H1 (cell line): ENCODE results near the gene CLEC4F. TPM values are rescaled to one million over a fixed set of nuclear protein-coding genes. Genes with fewer than 3 reads are reported as not detected.

Experiments used
- CTCF ChIA-PET: fragments of 300-600 bp; sonication (Branson Sonifier 250); formaldehyde crosslinking; loops from one replicate; lab custom pipeline; 2021; ENCODE audit not compliant: partially characterized antibody; lab: Charles Lee
- POLR2A ChIA-PET: fragments of 300-600 bp; sonication (Branson Sonifier 250); formaldehyde crosslinking; loops from one replicate; lab custom pipeline; 2021; ENCODE audit warnings: inconsistent platforms; ENCODE audit not compliant: partially characterized antibody; lab: Charles Lee
- DNase-seq, 2 experiments: peaks; one replicate each; pipeline versions ENCODE4 v3.0.0 to v3.0.0-alpha.2; 2010 to 2022; ENCODE audit warnings: low spot score in 2 of 2, low read depth in 1 of 2, mixed read lengths in 1 of 2
- FAIRE-seq: peaks from 2 replicates; lab custom pipeline; 2011; peaks lifted over from hg19 to GRCh38; lab: Jason Lieb, UNC
- H2AFZ ChIP-seq: 2 replicates; pipeline ENCODE4 v1.8.1; 2012; ENCODE audit warnings: low read length, inconsistent platforms
- H2AK5ac ChIP-seq: 2 replicates; pipeline ENCODE4 v1.6.1; 2013; ENCODE audit warnings: low read depth, low read length
- H2BK120ac ChIP-seq: replicated peaks from 2 replicates; pipeline ENCODE3; 2013; ENCODE audit warnings: low read depth, low read length, inconsistent platforms
- H2BK12ac ChIP-seq: 2 replicates; pipeline ENCODE4 v1.6.1; 2013; ENCODE audit warnings: low read depth, low read length
- H2BK15ac ChIP-seq: 2 replicates; pipeline ENCODE4 v1.6.1; 2013; ENCODE audit warnings: low read length
- H2BK20ac ChIP-seq: 2 replicates; pipeline ENCODE4 v1.6.1; 2013; ENCODE audit warnings: low read length
- H2BK5ac ChIP-seq: 2 replicates; pipeline ENCODE4 v1.6.1; 2013; ENCODE audit warnings: low read depth, low read length
- H3K14ac ChIP-seq: 2 replicates; pipeline ENCODE4 v1.6.1; 2013; ENCODE audit warnings: inconsistent platforms; ENCODE audit not compliant: insufficient read length
- H3K18ac ChIP-seq: 2 replicates; pipeline ENCODE4 v1.6.1; 2013; ENCODE audit warnings: low read length; ENCODE audit errors: extremely low read depth
- H3K23ac ChIP-seq: 2 replicates; pipeline ENCODE4 v1.6.1; 2013; ENCODE audit warnings: inconsistent platforms; ENCODE audit not compliant: insufficient read length
- H3K23me2 ChIP-seq: 2 replicates; pipeline ENCODE4 v1.6.1; 2013; ENCODE audit warnings: low read depth, low read length
- H3K27ac ChIP-seq: 2 replicates; pipeline ENCODE4 v1.6.1; 2011; ENCODE audit warnings: low read depth, low read length, inconsistent platforms
- H3K27me3 ChIP-seq, 4 experiments: replicated peaks in 1 of 4; 1 replicate in 1 of 4; 2 replicates in 3 of 4; pipeline versions ENCODE4 v1.6.1 to v1.8.1; 2011 to 2013; ENCODE audit warnings: low read length in 3 of 4, mild to moderate bottlenecking in 3 of 4, inconsistent platforms in 2 of 4, mixed read lengths in 2 of 4, moderate library complexity in 1 of 4; ENCODE audit not compliant: control insufficient read depth in 3 of 4, insufficient read depth in 3 of 4; ENCODE audit errors: extremely low read depth in 1 of 4
- H3K36me3 ChIP-seq, 4 experiments: 2 replicates each; pipeline versions ENCODE4 v1.6.1 to v1.8.1; 2011 to 2013; ENCODE audit warnings: mild to moderate bottlenecking in 4 of 4, low read length in 3 of 4, moderate library complexity in 2 of 4, control low read depth in 1 of 4, inconsistent platforms in 1 of 4; ENCODE audit not compliant: insufficient read depth in 4 of 4, control insufficient read depth in 2 of 4
- H3K4ac ChIP-seq: replicated peaks from 2 replicates; pipeline ENCODE3; 2013; ENCODE audit warnings: low read length, low read depth, mixed read lengths, inconsistent platforms; ENCODE audit not compliant: insufficient read length
- H3K4me1 ChIP-seq, 4 experiments: replicated peaks in 1 of 4; 1 replicate in 1 of 4; 2 replicates in 3 of 4; pipeline versions ENCODE4 v1.6.1 to v1.8.1; 2011 to 2013; ENCODE audit warnings: low read length in 3 of 4, inconsistent platforms in 2 of 4, mixed read lengths in 1 of 4; ENCODE audit not compliant: insufficient read depth in 4 of 4, control insufficient read depth in 3 of 4
- H3K4me2 ChIP-seq, 2 experiments: 2 replicates each; pipeline versions ENCODE4 v1.6.1 to v1.8.1; 2011 to 2013; ENCODE audit warnings: low read depth in 2 of 2, low read length in 2 of 2, control low read depth in 1 of 2, inconsistent platforms in 1 of 2, mild to moderate bottlenecking in 1 of 2; ENCODE audit not compliant: insufficient read depth in 1 of 2
- H3K4me3 ChIP-seq, 4 experiments: fragments of 200-600, 300-600 bp in 1 of 4; sonication (generic), shearing (Covaris generic), sonication (Bioruptor Twin) in 1 of 4; 2 replicates each; pipeline versions ENCODE4 v1.5.1 to v1.8.1; 2011 to 2016; ENCODE audit warnings: low read length in 4 of 4, low read depth in 3 of 4, control low read depth in 2 of 4, inconsistent platforms in 2 of 4, mild to moderate bottlenecking in 2 of 4, mixed read lengths in 1 of 4, moderate library complexity in 1 of 4; ENCODE audit not compliant: insufficient read depth in 2 of 4; ENCODE audit errors: extremely low read depth in 1 of 4
- H3K56ac ChIP-seq: replicated peaks from 2 replicates; pipeline ENCODE3; 2013; ENCODE audit warnings: low read depth, mild to moderate bottlenecking, mixed read lengths, low read length, inconsistent platforms; ENCODE audit not compliant: insufficient read length
- H3K79me1 ChIP-seq: 2 replicates; pipeline ENCODE4 v1.6.1; 2013; ENCODE audit warnings: low read depth, low read length, control low read depth
- H3K79me2 ChIP-seq, 2 experiments: 2 replicates each; pipeline versions ENCODE4 v1.6.1 to v1.8.1; 2012 to 2013; ENCODE audit warnings: low read length in 2 of 2, mild to moderate bottlenecking in 2 of 2, inconsistent platforms in 1 of 2; ENCODE audit not compliant: insufficient read depth in 2 of 2, control insufficient read depth in 1 of 2
- H3K9ac ChIP-seq, 4 experiments: replicated peaks in 1 of 4; 1 replicate in 1 of 4; 2 replicates in 3 of 4; pipeline versions ENCODE4 v1.6.1 to v1.8.1; 2011 to 2013; ENCODE audit warnings: low read depth in 3 of 4, low read length in 3 of 4, control low read depth in 2 of 4, mild to moderate bottlenecking in 2 of 4, moderate library complexity in 2 of 4, inconsistent platforms in 1 of 4; ENCODE audit errors: extremely low read depth in 1 of 4
- H3K9me3 ChIP-seq, 2 experiments: 2 replicates each; pipeline versions ENCODE4 v1.6.1 to v1.8.1; 2012 to 2013; ENCODE audit warnings: mild to moderate bottlenecking in 2 of 2, moderate library complexity in 2 of 2, control low read depth in 1 of 2, inconsistent platforms in 1 of 2, low read depth in 1 of 2, low read length in 1 of 2, mixed read lengths in 1 of 2; ENCODE audit not compliant: insufficient read depth in 2 of 2
- H4K20me1 ChIP-seq, 2 experiments: replicated peaks in 1 of 2; 2 replicates each; pipeline versions ENCODE3 to v1.8.1; 2011 to 2013; ENCODE audit warnings: inconsistent platforms in 2 of 2, low read length in 2 of 2, mild to moderate bottlenecking in 1 of 2; ENCODE audit not compliant: insufficient read depth in 2 of 2, control insufficient read depth in 1 of 2
- H4K5ac ChIP-seq: 2 replicates; pipeline ENCODE4 v1.6.1; 2013; ENCODE audit warnings: low read length, low read depth, mixed read lengths, inconsistent platforms; ENCODE audit not compliant: insufficient read length
- H4K8ac ChIP-seq: 2 replicates; pipeline ENCODE4 v1.8.0; 2013; ENCODE audit warnings: mild to moderate bottlenecking, moderate library complexity, low read length, inconsistent platforms; ENCODE audit not compliant: insufficient read depth; ENCODE audit errors: extremely low read depth
- H4K91ac ChIP-seq: replicated peaks from 2 replicates; pipeline ENCODE3; 2013; ENCODE audit warnings: low read length, mixed read lengths, inconsistent platforms; ENCODE audit not compliant: insufficient read length
- CBX8 ChIP-seq: fragments of 300-800, 300-1000 bp; sonication (generic); IDR thresholded peaks from 2 replicates; pipeline ENCODE4 v1.7.1; 2016; ENCODE audit warnings: low read depth, low read length, borderline replicate concordance
- FOSL1 ChIP-seq: IDR thresholded peaks from 2 replicates; pipeline ENCODE4 v1.6.1; 2011; ENCODE audit warnings: mild to moderate bottlenecking, low read depth, low read length, moderate library complexity; ENCODE audit not compliant: insufficient read depth
- HDAC2 ChIP-seq, 2 experiments: fragments of 300-600 bp in 1 of 2; sonication (generic) in 1 of 2; IDR thresholded peaks; 2 replicates each; pipeline ENCODE4 v1.6.1; 2011 to 2012; ENCODE audit warnings: low read depth in 2 of 2, low read length in 2 of 2, mild to moderate bottlenecking in 2 of 2, moderate library complexity in 2 of 2, borderline replicate concordance in 1 of 2, inconsistent platforms in 1 of 2
- KDM5A ChIP-seq: fragments of 200-600 bp; IDR thresholded peaks from 2 replicates; pipeline ENCODE4 v1.7.1; 2012; ENCODE audit warnings: mild to moderate bottlenecking, low read length, inconsistent platforms, mixed read lengths
- MAFK ChIP-seq: IDR thresholded peaks from 2 replicates; pipeline ENCODE4 v1.6.1; 2012; ENCODE audit warnings: low read depth, mild to moderate bottlenecking, improper control_type of control experiment, low read length
- PHF8 ChIP-seq: fragments of 200-600 bp; sonication (generic); conservative IDR thresholded peaks from 2 replicates; pipeline ENCODE4 v1.7.1; 2012; ENCODE audit warnings: low read depth, mild to moderate bottlenecking, inconsistent platforms, low read length, moderate library complexity
- RFX5 ChIP-seq: IDR thresholded peaks from 2 replicates; pipeline ENCODE4 v1.6.1; 2011; ENCODE audit warnings: low read depth, low read length, improper control_type of control experiment, borderline replicate concordance
- TAF7 ChIP-seq: optimal IDR thresholded peaks from 2 replicates; pipeline ENCODE3; 2011; ENCODE audit warnings: low read depth, mild to moderate bottlenecking, inconsistent platforms, low read length, moderate library complexity, borderline replicate concordance
- TBP ChIP-seq: IDR thresholded peaks from 2 replicates; pipeline ENCODE4 v1.6.1; 2011; ENCODE audit warnings: low read depth, low read length, improper control_type of control experiment
- ZNF274 ChIP-seq: IDR thresholded peaks from 2 replicates; pipeline ENCODE4 v1.7.0; 2012; ENCODE audit warnings: low read length, borderline replicate concordance; ENCODE audit errors: extremely low read depth
- WGBS, 2 experiments: shearing (Covaris generic) in 1 of 2; methylation state at CpG; one replicate each; pipeline versions ENCODE4 v1.1.6 to v1.1.7; 2013 to 2015; ENCODE audit warnings: low lambda C conversion rate in 2 of 2, mixed read lengths in 2 of 2, inconsistent platforms in 1 of 2, low coverage in 1 of 2, missing lambda C conversion rate in 1 of 2; ENCODE audit not compliant: insufficient replicate concordance in 2 of 2, insufficient coverage in 1 of 2, insufficient read length in 1 of 2; ENCODE audit errors: extremely low coverage in 1 of 2, missing lambda C conversion rate in 1 of 2; 5-methylcytosine and 5-hydroxymethylcytosine counted together
- polyA plus RNA-seq, 7 experiments: library from polyadenylated mRNA; depleted of rRNA in 3 of 7; stranded (reverse) in 5 of 7; unstranded in 2 of 7; fragments of >200 nt in 5 of 7; fragments of 200-250 nt in 2 of 7; gene quantifications; 1 replicate in 5 of 7; 2 replicates in 1 of 7; 4 replicates in 1 of 7; pipeline versions ENCODE4 v1.2.1 to v1.2.3, GENCODE V29; 2011 to 2013; ENCODE audit warnings: missing spikeins in 2 of 7, mixed read lengths in 2 of 7
- total RNA-seq: library from RNA; stranded (reverse); fragmentation: NEBNext Ultra II Directional; extraction: Animal tissue kit (Norgen Biotek cat#: 25700); gene quantifications from 2 replicates; pipeline ENCODE4 v1.2.1, GENCODE V29; 2021
- TF ChIP-seq, protein P1 (sequence below): IDR thresholded peaks from 2 replicates; pipeline ENCODE4 v1.6.1; 2012; ENCODE audit warnings: inconsistent platforms

CLEC4F gene
- total and polyA plus RNA-seq, 2 of the 8 experiments (the other 6 are each of a cell fraction or from before 2014, with no cell fraction given): not detected

DNA sequence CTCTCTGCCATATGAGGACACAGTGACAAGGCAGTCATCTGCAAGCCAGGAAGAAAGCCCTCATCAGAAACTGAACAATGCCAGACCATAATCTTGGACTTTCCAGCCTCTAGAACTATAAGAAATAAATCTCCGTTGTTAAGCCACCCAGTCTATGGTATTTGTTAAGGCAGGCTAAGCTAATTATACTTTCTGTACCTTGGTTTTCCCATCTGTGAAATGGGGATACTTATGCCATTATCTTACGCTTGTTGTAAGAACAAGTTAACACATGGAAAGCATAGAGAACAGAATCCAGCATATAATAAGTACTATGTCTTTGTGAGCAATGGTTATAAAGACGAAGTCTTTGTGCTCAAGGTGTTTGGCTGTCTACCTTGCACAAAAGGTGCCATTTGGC, 44.1 kb downstream of the CLEC4F start:
- POLR2A ChIA-PET: interaction anchor here (0.7 kb wide), 1 partner anchor 8 kb away, joined by 3 read pairs; the partner anchor contains the start of gene ADD2
- no peaks in the 10 kb centered on the region; a peak in 3 of 7 replicates for H3K27me3 ChIP-seq
- no peaks in the 10 kb centered on the region for H3K79me2 ChIP-seq
- no peak overlapping the region for H2BK15ac ChIP-seq
- no peak overlapping the region for H2AK5ac ChIP-seq
- no peak overlapping the region for H3K27ac ChIP-seq
- CTCF ChIA-PET: interaction anchor here (0.8 to 2.7 kb wide), 6 partner anchors 9 to 90 kb away, joined by 3 to 17 read pairs (median 4); partner anchors contain the start of gene FIGLA
- H4K8ac ChIP-seq: no peak overlapping the region
- no peaks in the 10 kb centered on the region for H4K20me1 ChIP-seq
- H2BK20ac ChIP-seq: no peak overlapping the region
- no peak overlapping the region for H3K18ac ChIP-seq
- no peak overlapping the region for H2BK120ac ChIP-seq
- H3K4me1 ChIP-seq: peaks cover 0 to 1% (median 0%) of the 10 kb centered on the region in 4 experiments; a peak in 1 of 7 replicates
- no peak overlapping the region for H3K9ac ChIP-seq
- no peak overlapping the region for H2BK12ac ChIP-seq
- 79% methylated on average over 3 of the region's 3 CpGs; no CpG with 5 or more reads in 1 of the 2 experiments for WGBS, 2 experiments
- no peak overlapping the region for H4K91ac ChIP-seq
- no peak overlapping the region for H3K56ac ChIP-seq
- DNase-seq: no peak
- no peak overlapping the region for H3K23ac ChIP-seq
- no peak overlapping the region for H2BK5ac ChIP-seq
- H3K23me2 ChIP-seq: no peaks in the 10 kb centered on the region
- no peaks in the 10 kb centered on the region for H3K36me3 ChIP-seq
- TF ChIP-seq PHF8 (no peak), RFX5 (no peak), FOSL1 (no peak), CBX8 (no peak), TBP (no peak), ZNF274 (no peak), KDM5A (no peak), TAF7 (no peak), MAFK (no peak), HDAC2 (IDR thresholded peaks at IDR 0.05; ENCODE audit: borderline replicate concordance in 1 of 2, low read depth in 2 of 2, low read length in 2 of 2) (no peak)
- TF ChIP-seq, protein P1, sequence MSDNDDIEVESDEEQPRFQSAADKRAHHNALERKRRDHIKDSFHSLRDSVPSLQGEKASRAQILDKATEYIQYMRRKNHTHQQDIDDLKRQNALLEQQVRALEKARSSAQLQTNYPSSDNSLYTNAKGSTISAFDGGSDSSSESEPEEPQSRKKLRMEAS: no peak
- H3K79me1 ChIP-seq: no peaks in the 10 kb centered on the region
- no peak overlapping the region for H3K4me2 ChIP-seq
- no peaks in the 10 kb centered on the region for H3K9me3 ChIP-seq
- H2AFZ ChIP-seq: no peak overlapping the region
- no peak overlapping the region for H4K5ac ChIP-seq
- no peak overlapping the region for H3K4ac ChIP-seq
- H3K14ac ChIP-seq: no peak overlapping the region
- FAIRE-seq: no peak
- no peak overlapping the region for H3K4me3 ChIP-seq
